ENCODE measurements around the gene ABCC8.

Gene ABCC8

DNA sequence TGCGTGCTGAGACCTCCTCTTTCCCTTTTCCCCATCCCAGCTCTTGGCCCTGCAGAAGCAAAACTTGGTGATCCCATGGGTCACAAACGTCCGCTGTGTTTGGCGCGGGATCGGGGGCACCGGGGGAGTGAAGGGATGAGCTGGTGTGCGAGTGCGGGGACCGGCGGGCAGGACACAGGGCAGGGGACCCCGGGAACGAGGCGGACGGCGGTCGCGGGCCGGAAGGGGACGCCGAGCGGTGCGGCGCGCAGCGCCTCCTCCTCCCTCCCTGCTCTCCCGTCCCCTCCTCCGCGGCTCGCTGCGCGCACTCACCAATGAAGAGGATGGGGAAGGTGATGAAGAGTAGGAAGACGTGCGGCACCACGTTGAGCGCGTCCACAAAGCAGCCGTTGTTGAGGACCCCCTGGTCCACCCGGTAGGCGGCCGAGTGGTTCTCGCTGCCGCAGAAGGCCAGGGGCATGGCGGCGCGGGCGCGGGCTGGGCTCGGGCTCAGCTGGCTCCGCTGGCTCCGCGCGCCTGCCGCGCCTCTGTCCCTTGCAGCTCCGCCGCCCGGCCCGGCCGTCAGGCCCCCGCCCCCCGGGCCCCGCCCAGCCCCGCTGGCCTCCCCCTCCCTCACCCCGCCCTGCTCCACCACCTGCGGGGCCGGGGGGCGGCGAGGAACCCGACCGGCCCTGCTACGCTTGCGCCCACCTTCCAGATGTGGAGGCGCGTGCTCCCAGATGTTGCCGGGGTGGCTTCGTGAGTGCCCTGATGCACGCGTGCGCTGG, at the start of gene ABCC8:
Gene ABCC8 (minus strand): TSS at position 529 of the 767 bp plus-strand sequence. CDS start 69 bp downstream, at position 460.
- no peak for DNase-seq (ENCODE audit: low spot score)

- DNase-seq (ENCODE audit: low spot score): no peak
Measured at GRCh38 chr11:17526326-17526725, 49.7 kb upstream of the ABCC8 start.

DNA sequence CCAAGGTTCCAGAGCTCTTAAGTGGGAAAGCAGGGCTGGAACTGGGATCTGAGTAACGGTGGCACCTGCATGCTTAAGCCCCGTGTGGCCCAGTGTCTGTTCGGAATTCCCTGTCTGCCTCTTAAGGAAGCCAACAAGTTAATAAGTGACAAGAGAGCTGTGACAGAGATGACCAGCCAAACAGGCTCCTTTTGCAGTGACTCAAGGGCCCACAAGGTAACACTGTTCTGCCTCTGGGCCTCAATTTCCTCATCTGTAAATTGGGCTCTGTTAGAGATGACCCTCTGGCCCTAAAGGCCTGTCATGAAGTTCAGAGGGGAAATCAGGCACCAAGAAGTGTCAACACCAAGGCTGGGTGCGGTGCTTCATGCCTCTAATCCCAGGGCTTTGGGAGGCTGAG, 48.9 kb upstream of the ABCC8 start:
- no peak for DNase-seq (ENCODE audit: low spot score)

DNA sequence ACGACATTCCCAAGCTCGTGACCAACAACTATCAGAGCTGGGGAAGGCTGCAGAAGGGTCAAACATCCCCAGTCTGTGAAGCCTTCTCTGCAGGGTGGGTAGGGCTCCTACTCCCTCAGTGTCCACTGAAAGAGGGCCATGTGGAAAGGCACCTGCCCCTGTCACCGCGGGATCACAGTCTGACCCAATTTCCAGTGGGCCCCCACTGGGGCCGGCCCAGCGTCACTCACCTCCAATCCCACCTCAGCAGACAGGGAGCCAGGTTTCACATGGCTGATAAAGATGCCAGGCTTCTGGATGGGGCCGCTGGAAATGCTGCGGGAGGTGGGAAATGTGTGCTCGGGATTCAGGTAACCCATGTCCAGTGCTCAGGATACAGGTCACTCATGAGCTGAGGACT, 47.6 kb upstream of the ABCC8 start:
- no peak for DNase-seq (ENCODE audit: low spot score)

DNA sequence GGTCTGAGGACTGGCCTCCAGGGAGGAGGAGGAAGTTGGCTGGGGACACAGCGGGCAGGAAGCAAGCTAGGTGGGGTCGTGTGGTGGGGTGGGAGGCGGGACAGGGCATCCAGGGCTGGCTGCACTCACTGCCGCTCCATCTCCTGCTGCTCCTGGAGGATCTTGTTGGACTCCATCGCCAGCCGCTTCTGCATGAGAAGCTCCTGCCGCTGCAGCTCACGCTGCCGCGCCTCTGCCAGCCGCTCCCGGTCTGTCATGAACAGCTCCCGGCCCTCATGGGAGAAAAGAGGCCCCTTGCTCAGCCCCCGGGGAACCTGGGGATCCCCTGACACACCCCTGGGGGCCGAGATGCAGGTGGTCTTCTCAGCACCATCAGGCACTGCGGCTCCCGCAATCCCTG, 46.0 kb upstream of the ABCC8 start:
- no peak for DNase-seq (ENCODE audit: low spot score)

DNA sequence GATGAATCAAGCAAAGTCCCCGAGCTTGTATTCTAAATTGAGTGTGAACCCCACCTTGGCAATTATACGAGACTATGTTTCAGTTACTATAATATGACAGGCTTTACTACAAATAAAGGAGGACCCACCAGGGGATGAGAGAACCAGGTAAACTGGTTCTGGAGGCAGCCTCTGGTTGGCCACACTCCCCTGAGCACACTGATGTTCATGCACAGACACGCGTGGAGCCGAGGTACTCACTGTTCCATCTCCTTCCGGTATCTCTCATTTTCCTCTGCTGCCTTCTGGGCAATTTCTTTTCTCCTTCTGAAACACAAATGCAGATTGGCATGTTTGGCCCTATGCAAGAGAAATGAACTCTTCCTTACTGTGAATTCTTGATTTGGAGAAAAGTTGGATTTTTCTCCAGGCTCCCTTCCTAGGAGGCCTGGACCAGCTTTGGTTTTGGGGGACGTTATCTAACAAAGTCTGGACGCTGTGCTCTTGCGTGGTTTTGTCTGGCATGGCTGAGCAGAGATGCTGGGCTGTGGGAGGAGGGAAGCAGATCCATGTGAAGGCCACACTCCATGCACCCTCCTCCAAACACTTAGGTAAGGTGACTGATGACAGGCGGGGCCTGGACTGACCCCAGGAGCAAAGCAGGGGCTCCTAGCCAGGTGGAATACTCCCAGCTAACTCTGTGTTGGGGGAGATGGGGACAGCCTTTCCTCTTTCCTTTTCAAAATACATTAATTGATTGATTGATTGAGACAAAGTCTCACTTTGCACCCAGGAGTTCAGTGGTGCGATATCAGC, 44.7 kb upstream of the ABCC8 start:
- DNase-seq (ENCODE audit: low spot score): no peak

DNA sequence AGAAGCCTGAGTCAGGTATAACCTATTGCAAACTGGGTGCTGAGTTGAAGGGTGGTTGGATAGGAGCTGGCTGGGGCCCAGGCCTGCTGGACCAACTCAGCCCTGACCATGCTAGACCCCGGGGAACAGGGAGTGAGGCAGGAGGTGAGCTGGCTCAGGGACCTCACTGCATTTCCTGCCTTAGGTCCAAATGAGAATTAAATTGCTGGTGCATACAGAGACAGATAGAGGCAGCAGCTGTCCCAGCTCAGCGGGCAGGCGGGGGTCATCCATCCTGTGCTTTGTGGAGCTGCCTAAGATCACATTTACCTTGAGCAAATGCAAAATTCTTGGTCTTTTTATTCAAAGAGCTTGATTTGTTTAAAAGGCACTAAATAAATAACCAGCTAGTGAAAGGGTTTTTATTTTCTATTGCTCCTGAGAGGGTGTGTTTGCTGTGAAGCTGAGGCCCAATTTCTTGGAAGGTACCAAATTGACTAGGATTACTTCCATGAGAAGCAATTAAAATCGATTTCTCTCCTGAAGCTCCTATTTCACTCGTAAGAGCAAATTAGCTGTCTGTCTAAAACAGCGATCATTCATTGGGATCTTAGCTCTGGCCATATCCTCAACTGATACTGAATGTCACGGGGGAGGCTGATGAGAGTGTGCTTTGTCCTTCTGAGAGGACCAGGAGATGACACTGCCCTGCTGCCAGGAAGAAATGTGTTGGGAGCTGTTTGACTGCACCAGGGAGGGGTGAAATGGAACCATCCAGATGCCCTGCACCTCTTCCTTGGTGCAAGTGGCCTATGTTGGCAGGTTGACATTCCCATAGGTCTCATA, 42.6 kb upstream of the ABCC8 start:
- DNase-seq (ENCODE audit: low spot score): no peak

DNA sequence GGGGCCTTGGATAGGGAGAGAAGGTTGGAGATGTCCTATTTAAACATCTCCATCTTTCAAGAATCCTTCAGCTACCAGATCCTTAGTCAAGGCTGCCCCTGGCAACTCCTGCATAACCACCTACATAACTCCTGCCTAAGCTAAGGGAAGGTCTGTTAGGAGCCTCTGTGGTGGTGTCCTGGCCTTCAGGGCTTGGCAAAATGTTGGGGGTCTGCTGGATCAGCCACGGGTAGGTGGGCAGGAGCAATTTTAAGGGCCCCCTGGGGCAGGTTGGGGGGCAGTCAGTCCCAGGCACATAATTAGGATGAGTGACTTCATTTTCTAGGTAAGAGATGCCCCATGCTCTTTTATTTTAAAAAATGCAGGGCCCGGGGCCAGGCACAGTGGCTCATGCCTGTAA, 41.7 kb upstream of the ABCC8 start:
- no peak for DNase-seq (ENCODE audit: low spot score)

- no peak for DNase-seq (ENCODE audit: low spot score)
Measured at GRCh38 chr11:17517186-17517585, 40.5 kb upstream of the ABCC8 start.

- DNase-seq (ENCODE audit: low spot score): no peak
Measured at GRCh38 chr11:17516551-17517150, 40.0 kb upstream of the ABCC8 start.

DNA sequence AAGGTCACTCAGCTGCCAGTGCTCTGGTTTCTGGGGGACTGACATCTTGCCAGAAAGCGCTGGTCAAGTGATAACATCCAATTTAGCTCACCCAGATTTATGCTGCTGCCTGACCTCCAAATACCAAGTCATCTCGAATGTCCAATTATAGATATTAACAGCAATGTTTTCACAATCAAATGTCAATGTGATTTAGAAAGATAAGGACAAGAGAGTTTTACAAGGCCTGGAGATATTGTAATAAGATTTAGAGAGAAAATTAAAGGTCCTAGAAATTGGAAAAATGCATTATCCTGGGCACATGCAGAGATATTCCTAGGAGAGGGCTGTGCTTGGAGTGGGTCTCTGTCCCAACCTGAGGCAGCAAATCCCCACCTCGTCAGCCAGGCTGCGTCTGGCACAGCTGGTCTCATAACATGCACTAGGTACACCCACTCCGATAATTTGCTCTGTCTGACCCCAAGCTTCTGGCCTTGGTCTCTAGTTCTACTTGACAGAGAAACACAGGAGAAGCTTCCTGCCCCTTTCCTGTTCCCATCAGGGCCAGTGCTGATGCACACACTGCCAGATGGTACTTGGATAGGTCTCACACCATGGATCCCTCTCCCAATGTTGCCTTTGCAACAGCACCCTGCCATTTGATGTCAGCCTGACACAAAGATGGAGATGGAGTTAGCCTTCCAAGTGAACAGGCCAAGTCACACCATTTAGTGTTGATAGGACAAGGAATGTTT, 39.0 kb upstream of the ABCC8 start:
- no peak for DNase-seq (ENCODE audit: low spot score)

GRCh38 chr11:17514476-17514875, 37.8 kb upstream of the ABCC8 start:
- no peak for DNase-seq (ENCODE audit: low spot score)

- DNase-seq (ENCODE audit: low spot score): no peak
Measured at GRCh38 chr11:17513853-17514252, 37.2 kb upstream of the ABCC8 start.

DNA sequence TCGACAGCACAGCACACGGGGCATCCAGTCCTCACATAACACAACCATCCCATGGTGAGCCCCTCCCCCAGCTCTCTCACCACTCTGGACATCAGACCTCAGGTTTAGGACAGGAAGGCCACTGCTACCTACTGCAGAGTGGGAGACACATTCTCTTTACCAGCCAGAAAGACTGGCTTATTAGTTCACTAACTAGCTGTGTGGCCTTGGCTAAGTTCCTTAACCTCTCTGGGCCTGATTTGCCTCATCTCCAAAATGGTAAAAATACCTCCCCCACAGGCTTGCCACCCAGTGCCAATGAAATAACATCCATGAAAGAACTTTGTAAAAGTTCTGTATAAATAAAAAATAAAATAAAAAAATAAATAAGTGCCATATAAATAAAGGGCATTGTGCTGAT, 35.5 kb upstream of the ABCC8 start:
- no peak for DNase-seq (ENCODE audit: low spot score)

DNA sequence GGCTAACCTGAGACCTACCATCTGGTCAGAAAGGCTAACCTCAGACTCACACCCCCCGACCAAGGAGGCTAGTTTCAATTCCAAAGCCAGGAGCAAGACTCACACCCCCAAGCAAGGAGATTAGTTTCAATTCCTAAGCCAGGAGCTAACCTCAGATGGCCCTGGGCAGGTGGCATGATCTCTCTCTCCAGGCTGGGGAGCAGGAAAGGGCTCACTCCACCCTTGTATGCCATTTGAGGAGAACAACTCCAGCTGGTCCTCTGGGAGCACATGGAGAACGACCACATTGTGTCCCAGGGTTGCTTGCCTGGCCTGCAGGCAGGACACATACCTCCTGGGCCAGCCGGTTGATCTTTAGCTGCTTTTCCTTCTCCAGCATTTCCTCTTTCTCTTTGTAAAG, 34.9 kb upstream of the ABCC8 start:
- DNase-seq (ENCODE audit: low spot score): no peak

- DNase-seq (ENCODE audit: low spot score): no peak
Measured at GRCh38 chr11:17510507-17511206, 34.0 kb upstream of the ABCC8 start.

DNA sequence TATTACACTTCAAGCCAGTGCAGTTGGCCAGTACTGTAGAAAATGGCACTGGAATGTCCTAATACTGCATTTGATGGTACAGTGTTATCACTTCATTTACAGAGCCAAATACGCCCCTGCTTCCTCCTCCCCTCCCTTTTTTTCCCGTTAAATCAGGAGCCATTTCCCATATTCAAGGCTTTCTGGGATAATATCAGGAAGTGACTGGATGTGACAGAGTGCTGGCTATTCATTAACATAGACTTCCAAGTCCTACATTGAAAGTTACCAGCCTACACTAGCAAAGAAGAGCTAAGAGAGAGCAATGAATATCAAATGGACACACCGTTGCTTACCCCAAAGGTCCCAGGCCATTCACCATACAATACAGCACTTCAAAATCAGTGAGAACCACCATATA, 32.1 kb upstream of the ABCC8 start:
- no peak for DNase-seq (ENCODE audit: low spot score)

- DNase-seq (ENCODE audit: low spot score): no peak
Measured at GRCh38 chr11:17508306-17508705, 31.7 kb upstream of the ABCC8 start.

DNA sequence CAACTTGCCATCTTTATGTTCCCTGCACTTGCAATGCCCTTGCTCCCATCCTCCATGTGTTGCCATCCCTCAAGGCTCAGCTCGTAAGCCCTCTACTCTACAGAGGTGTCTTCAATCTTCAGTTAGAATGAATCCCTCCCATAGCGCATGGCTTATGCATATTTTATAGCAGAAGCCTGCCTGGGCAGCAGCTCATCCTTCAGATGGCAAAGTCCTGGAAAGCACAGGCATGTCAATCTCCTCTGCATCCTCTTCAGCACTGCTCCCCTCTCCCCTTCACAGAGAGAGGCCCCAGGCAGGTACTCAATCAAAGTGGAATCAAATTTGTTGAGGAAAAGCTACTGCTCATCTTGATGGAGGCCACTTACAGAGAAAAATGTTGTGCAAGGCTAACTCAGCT, 31.1 kb upstream of the ABCC8 start:
- DNase-seq (ENCODE audit: low spot score): no peak

DNA sequence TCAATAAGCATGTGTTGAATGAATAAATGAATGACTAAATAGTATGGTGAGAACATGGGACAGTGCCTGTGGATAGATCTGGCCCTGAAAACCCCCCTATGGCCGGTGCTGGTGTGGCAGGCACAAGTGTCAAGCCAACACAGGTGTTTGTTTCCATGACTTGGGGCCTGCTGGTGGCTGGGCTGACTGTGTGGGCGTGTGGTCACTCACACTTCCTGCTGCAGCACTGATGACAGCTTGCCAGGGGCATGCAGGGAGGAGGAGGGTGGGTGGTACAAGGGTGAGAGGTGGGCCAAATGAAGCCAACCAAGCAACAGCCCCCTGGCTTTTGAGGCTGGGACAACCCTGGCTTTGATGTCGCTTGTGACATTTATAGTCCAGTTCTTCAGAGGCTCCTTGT, 30.3 kb upstream of the ABCC8 start:
- no peak for DNase-seq (ENCODE audit: low spot score)

DNA sequence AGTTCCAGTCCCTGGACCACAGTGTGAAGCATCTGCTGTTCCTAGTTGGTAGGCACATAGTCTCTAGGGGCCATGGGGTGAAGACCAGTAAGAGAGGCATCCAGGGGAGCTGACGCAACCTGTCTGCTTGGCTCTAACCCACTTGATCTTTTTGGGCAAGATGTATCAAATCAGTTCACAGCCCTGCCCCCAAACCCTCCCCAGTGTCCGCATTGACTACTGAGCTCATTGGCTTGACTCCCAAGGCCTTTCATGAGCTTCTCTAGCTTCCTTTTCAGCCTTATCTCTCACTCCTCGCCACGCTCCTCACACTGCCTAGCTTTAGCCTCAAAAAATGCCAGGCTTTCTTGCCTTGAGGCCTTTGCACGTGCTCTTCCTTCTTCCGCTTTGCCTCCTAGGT, 29.7 kb upstream of the ABCC8 start:
- no peak for DNase-seq (ENCODE audit: low spot score)
